ENCODE data around the gene TMEM120A.

GRCh38 chr7:76011442-76011861 is 17.1 kb upstream of the TMEM120A start:
- TF ChIP-seq YY1 (IDR thresholded peaks at IDR 0.05; ENCODE audit: insufficient read depth, insufficient read length) = no peak
- TF ChIP-seq ZNF274 (IDR thresholded peaks at IDR 0.05; ENCODE audit: low read depth, low read length) = no peak
- no peak for TF ChIP-seq SUZ12 (IDR thresholded peaks at IDR 0.05; ENCODE audit: extremely low read depth, insufficient read depth, insufficient read length)
